ENCODE measurements around the gene RAB34. TPM values are rescaled to one million over a fixed set of nuclear protein-coding genes. Genes with fewer than 3 reads are reported as not detected.

Gene RAB34
- total RNA-seq, 1 experiment from 2014 or later: 189 TPM

GRCh38 chr17:28702026-28702751, 15.5 kb downstream of the RAB34 start:
- peaks cover 28 to 31% of the 10 kb centered on the region in 2 experiments for H3K4me1 Mint-ChIP-seq
- Histone ChIP-seq H3K79me2 (ENCODE audit: insufficient read depth, low read length) (no peaks in the 10 kb centered on the region), H3K9ac (ENCODE audit: extremely low read depth, insufficient read length, low read length) (no peak overlapping the region), H2BK20ac (ENCODE audit: low read depth, low read length, poor library complexity, severe bottlenecking) (no peak overlapping the region), H3K14ac (ENCODE audit: insufficient read depth, low read length) (no peak overlapping the region), H4K5ac (ENCODE audit: insufficient read length, low read depth, low read length) (no peak overlapping the region), H3K27me3 (ENCODE audit: insufficient read depth, low read length) (no peaks in the 10 kb centered on the region), H3K4ac (ENCODE audit: low read depth, low read length) (no peak overlapping the region), H2BK15ac (ENCODE audit: low read depth, low read length) (no peak overlapping the region), H3K56ac (ENCODE audit: insufficient read length, low read depth, low read length) (no peak overlapping the region), H4K91ac (ENCODE audit: insufficient read length, low read depth, low read length) (no peak overlapping the region), H3K18ac (ENCODE audit: insufficient read length, low read depth, low read length) (no peak overlapping the region), H4K8ac (replicated peaks; ENCODE audit: insufficient read length, low read depth, low read length) (no peak overlapping the region), H4K20me1 (ENCODE audit: control insufficient read depth, insufficient read depth, insufficient read length) (peaks cover 4% of the 10 kb centered on the region), H3K4me2 (ENCODE audit: insufficient read depth, insufficient read length, low read length) (no peak overlapping the region), H3K23me2 (ENCODE audit: insufficient read length, low read depth, low read length, poor library complexity, severe bottlenecking) (no peaks in the 10 kb centered on the region), H3K27ac (ENCODE audit: insufficient read length, low read depth, low read length) (no peak overlapping the region), H2BK5ac (ENCODE audit: insufficient read length, low read length) (no peak overlapping the region), H3K9me3 (ENCODE audit: control insufficient read depth, low read depth, low read length) (no peaks in the 10 kb centered on the region), H3K23ac (ENCODE audit: insufficient read length, low read depth, low read length) (no peak overlapping the region), H3K79me1 (ENCODE audit: insufficient read depth, low read depth, low read length, poor library complexity, severe bottlenecking) (no peaks in the 10 kb centered on the region), H2BK12ac (ENCODE audit: insufficient read length, low read depth, low read length) (no peak overlapping the region), H3T11ph (ENCODE audit: low read length) (no peak overlapping the region), H2BK120ac (ENCODE audit: low read depth, low read length, poor library complexity, severe bottlenecking) (no peak overlapping the region), H2AFZ (ENCODE audit: low read length) (no peak overlapping the region), H3K4me1 (ENCODE audit: insufficient read depth, low read length) (no peaks in the 10 kb centered on the region), H2AK5ac (ENCODE audit: insufficient read length, low read length) (no peak overlapping the region)
- no CpG with 5 or more reads among the region's 10 CpGs for WGBS (ENCODE audit: extremely low coverage, insufficient read length, low lambda C conversion rate)
- H3K27ac Mint-ChIP-seq: peak overlapping the region; percentile 72 to 91 (median 91); a peak in 6 of 7 replicates
- no peak for DNase-seq
- peaks cover 40 to 82% (median 70%) of the 10 kb centered on the region in 3 experiments; a peak in 6 of 7 replicates for H3K36me3 Mint-ChIP-seq (ENCODE audit: insufficient read depth in 1 of 3, low read depth in 3 of 3)
- no peaks in the 10 kb centered on the region for H3K9me3 Mint-ChIP-seq
- TF ChIP-seq CTCF (conservative IDR thresholded peaks at IDR 0.05): no peak
- no peaks in the 10 kb centered on the region for H3K27me3 Mint-ChIP-seq (ENCODE audit: low read depth)
- H3K4me3 Mint-ChIP-seq: peak overlapping the region in 1 of 2 experiments; percentile 21; a peak in 1 of 5 replicates

Measured in H9 (cell line).